GM11168 (cell line): ENCODE measurements around the gene HID1.

Source experiments
- in situ Hi-C: fragments of 300-500 bp; cut with MboI; formaldehyde crosslinking; loops from one replicate; pipeline ENCODE4 v1.12.0; 2022; ENCODE audit warnings: low sequenced_read_pairs; ENCODE audit not compliant: unreplicated experiment

Gene HID1

GRCh38 chr17:74951680-74952421 lies 20.7 kb downstream of the HID1 start:
- in situ Hi-C loops: no loop called here

GRCh38 chr17:74951065-74951464 lies 21.5 kb downstream of the HID1 start:
- in situ Hi-C loops: no loop called here

DNA sequence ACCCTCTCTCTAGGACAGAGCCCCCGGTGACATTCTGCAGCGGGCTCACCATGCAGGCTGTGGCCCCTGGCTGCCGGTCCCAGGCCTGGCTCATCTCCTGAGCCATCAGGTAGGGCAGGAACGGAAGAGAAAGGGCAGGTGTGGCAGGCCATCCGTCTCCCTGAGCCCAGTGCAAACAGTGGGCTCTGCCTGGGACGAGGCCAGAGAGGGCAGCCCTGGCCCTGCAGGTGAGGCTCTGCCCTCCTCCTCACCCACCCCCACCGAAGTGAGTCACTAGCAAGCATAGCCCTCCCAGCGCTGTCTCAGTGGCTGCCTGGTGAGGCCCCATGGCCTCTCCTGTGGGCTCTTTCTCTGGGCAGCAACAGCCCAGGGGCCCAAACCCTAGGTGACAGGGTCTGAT lies 22.4 kb downstream of the HID1 start:
- in situ Hi-C loops: no loop called here

GRCh38 chr17:74949455-74950115 lies 23.0 kb downstream of the HID1 start:
- in situ Hi-C loops: no loop called here

GRCh38 chr17:74947041-74947754 lies 25.4 kb downstream of the HID1 start:
- in situ Hi-C loops: no loop called here

GRCh38 chr17:74946641-74947040 lies 25.9 kb downstream of the HID1 start:
- in situ Hi-C loops: no loop called here

DNA sequence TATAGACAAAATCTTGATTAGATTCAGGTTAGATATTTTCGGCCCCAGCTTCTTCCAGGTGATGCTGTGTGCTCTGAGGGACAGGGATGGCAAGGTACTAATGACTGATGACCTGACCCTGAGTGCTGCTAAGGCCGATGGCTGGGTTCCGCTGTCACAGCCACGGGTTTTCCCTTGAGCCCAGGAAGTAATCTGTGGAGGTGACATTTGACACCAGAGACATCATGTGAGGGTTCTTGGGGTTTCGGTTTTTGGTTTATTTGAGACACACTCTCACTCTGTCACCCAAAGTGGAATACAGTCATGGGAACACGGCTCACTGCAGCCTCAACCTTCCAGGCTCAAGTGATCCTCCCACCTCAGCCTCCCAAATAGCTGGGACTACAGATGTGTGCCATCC lies 27.0 kb downstream of the HID1 start:
- in situ Hi-C loops: no loop called here

DNA sequence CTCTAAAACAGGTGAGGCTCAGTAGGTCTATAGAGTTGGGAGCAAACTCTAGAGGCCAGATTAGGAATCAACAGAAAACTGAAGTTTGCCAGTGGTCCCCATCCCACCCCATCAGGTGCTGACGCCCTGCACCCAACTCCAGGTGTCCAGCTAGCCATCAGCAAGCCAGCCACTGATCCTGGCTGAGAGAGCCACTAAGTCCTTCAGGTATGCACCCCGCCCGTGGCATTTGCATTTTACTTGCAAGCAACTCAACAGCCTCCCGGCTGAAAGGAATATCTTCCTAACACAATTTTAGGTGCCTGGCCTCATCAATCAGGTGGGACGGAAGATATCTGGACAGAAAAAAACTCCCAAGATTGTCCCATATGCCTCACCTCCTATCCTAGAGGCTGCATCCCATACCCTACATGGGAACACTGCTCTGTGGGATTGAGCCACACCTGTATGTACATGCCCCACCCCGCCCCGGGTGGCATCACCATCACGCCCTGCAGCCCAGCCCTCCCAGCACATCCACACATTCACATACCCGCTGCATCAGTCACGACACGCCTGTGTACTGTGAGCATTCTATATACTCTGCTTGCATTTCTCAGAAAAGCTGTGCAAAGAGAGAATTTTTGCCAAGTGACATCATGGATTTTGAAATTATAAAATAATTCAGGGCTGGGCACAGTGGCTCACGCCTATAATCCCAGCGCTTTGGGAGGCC lies 28.6 kb downstream of the HID1 start:
- in situ Hi-C loops: no loop called here

DNA sequence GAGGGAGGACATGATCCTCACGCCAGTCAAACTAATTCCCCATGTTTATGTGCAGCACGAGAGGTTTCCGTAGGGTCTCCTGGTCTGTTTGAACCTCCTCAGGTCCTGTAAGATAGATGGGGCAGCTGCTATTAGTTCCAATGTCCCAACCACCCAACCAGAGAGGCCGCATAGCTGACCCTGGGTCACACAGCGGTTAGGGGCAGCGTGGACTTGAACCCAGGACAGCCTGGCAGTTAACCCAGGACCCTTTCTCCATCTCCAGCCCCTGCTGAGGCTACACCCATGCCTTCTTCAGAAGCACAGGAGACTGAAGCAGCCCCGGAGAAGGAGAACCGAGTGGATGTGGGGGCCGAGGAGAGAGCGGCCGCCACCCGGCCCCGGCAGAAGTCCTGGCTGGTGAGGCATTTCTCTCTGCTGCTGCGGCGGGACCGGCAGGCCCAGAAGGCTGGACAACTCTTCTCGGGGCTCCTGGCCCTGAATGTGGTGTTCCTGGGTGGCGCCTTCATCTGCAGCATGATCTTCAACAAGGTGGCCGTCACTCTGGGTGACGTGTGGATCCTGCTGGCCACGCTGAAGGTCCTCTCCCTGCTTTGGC lies 31.3 kb downstream of the HID1 start:
- in situ Hi-C loops: no loop called here

DNA sequence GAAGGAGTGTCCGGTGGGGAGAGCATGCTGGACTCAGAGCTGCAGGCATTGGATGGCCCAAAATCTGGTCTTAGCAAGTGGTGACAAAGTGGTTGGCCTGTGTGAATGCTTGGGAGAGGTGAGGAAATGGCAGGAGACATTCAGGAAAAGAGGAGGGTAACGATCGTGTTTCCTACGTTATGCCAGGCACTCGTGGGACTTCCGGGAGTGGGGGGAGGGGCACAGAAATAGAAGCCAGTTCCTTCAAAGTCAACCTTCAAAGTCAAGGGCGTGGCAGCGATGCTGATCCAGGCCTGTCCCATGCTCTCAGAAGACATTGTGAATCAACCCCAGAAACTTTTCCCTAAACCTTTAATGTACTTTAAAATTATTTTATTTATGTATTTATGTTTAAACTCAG lies 33.0 kb downstream of the HID1 start:
- in situ Hi-C loops: no loop called here

- in situ Hi-C loops: no loop called here
Observed at GRCh38 chr17:74938194-74938950, 34.2 kb downstream of the HID1 start.

DNA sequence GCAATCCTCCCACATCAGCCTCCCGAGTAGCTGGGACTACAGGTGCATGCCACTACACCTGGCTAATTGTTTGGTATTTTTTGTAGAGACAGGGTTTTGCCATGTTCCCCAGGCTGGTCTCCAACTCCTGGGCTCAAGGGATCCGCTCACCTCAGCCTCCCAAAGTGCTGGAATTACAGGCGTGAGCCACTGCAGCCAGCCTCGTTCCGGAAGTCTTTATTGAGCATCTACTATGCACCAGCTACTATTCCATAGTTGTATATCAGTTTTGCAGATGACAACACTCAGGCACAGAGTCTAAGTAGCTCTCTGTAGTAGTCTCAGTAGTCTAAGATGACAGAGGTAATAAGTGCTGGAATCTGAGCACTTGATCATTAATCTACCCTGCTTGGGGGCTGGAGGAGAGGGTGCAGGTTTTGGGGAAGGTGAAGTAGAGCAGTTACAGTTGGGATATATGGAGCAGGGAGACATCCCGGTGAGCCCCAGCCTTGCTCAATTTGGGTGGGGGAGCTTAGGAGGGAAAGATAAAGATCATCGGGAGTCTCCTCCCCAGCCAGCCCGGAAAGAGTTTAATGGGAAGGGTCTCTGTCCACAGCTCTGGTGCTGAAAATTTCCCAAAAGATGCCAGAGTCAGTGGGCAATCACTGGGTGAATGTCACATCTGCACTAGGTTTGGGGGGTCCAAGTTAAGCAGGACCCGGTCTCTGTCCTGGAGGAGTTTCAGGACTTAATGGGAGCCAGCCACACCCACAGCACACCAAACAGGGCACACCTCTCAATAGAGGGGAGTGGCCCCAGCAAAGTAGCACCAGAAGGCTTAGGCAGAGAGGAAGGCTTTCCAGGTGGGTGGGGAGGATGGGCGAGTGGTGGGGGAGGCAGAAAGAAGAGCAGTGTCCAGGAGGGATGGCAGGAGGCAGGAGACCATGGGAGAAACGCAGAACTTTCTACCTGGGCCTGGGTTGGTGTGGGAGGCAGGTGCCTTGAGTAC lies 35.2 kb downstream of the HID1 start:
- in situ Hi-C loops: no loop called here

DNA sequence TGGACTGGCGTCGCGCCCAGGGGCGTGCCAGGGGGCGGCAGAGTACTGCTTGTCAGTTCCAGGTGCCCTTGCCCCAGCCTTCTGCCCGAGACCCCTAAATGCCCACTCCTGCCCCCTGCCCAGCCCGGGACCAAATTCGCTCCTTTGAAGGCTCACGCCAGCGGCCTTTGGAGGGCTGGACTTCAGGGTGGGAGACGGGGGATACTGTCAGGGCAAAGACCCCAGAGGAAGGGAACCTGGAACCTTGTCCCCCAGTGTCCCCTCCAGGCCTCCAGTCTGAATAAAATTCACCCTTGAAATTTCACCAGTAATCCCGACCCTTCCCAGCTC lies 36.1 kb downstream of the HID1 start:
- in situ Hi-C loops: no loop called here

- in situ Hi-C loops: no loop called here
Observed at GRCh38 chr17:74935585-74936469, 36.7 kb downstream of the HID1 start, which contains the start of gene OTOP3. TSS of gene OTOP3 (plus strand) at chr17:74935898. CDS start at chr17:74935922, 24 bp downstream.

- in situ Hi-C loops: no loop called here
Observed at GRCh38 chr17:74935048-74935447, 37.5 kb downstream of the HID1 start.

DNA sequence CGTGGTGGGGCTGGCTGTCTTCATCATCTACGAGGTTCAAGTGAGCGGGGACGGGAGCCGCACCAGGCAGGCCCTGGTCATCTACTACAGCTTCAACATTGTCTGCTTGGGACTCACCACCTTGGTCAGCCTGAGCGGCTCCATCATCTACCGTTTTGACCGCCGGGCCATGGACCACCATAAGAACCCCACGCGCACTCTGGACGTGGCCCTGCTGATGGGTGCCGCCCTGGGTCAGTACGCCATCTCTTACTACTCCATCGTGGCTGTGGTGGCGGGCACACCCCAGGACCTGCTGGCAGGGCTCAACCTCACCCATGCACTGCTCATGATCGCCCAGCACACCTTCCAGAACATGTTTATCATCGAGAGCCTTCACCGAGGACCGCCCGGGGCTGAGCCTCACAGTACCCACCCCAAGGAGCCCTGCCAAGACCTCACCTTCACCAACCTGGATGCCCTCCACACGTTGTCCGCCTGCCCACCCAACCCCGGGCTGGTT lies 42.0 kb downstream of the HID1 start:
- in situ Hi-C loops: no loop called here

DNA sequence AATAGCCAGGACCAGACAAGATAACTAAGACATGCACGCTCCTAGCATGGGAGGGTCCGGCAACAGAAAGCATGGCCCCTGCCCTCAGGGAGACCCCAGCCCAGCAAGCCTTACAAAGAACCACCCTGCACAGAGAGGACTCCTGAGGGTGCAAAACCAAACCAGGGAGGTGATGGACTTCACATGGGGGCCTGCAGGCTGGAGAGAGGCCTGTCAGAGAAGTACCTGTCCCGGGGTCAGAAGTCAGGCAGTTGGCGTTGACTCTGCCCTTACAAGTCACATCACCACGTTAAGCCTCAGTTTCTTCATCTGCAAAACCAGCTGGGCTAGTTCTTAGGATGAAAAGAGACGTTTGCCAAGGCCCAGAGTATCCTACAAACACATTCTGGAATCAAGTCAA lies 43.8 kb downstream of the HID1 start:
- in situ Hi-C loops: no loop called here
